22Rv1 (cell line): Measurements from ENCODE around the gene TOGARAM1.

Experiments used
- H3K27ac ChIP-seq: fragments of 450-650 bp; 2 replicates; pipeline ENCODE4 v1.5.1; 2017
- CTCF ChIP-seq: fragments of 450-650 bp; IDR thresholded peaks from 2 replicates; pipeline ENCODE4 v1.5.1; 2017; ENCODE audit warnings: mild to moderate bottlenecking
- ZFX ChIP-seq: fragments of 450-650 bp; IDR thresholded peaks from 2 replicates; pipeline ENCODE4 v1.6.1; 2017; ENCODE audit warnings: antibody characterized with exemption, borderline replicate concordance

The TOGARAM1 gene

GRCh38 chr14:45060551-45060950 is 98.6 kb downstream of the TOGARAM1 start:
- TF ChIP-seq ZFX (no peak), CTCF (no peak)

GRCh38 chr14:45065540-45065939 is 103.5 kb downstream of the TOGARAM1 start:
- no peak for TF ChIP-seq ZFX
- TF ChIP-seq CTCF = no peak

More at GRCh38 chr14:45060551-45060950, 98.6 kb downstream of the TOGARAM1 start:
- H3K27ac ChIP-seq = no peak overlapping the region

GRCh38 chr14:45065956-45066355 is 104.0 kb downstream of the TOGARAM1 start:
- no peak overlapping the region for H3K27ac ChIP-seq
- no peak for TF ChIP-seq CTCF
- no peak for TF ChIP-seq ZFX

More at GRCh38 chr14:45065540-45065939, 103.5 kb downstream of the TOGARAM1 start:
- no peak overlapping the region for H3K27ac ChIP-seq

- H3K27ac ChIP-seq = no peak overlapping the region
- TF ChIP-seq ZFX (no peak), CTCF (no peak)
Observed at GRCh38 chr14:45066667-45067066, 104.7 kb downstream of the TOGARAM1 start.

- TF ChIP-seq CTCF = no peak
- no peak for TF ChIP-seq ZFX
- no peak overlapping the region for H3K27ac ChIP-seq
Observed at GRCh38 chr14:45068396-45068795, 106.4 kb downstream of the TOGARAM1 start.

GRCh38 chr14:45070215-45070614 is 108.2 kb downstream of the TOGARAM1 start:
- H3K27ac ChIP-seq = no peak overlapping the region
- TF ChIP-seq ZFX (no peak), CTCF (no peak)

GRCh38 chr14:45072126-45072525 is 110.1 kb downstream of the TOGARAM1 start:
- H3K27ac ChIP-seq = no peak overlapping the region
- TF ChIP-seq ZFX = no peak
- TF ChIP-seq CTCF = no peak
